Activated T-cell treated with anti-CD3 and anti-CD28 coated beads, Interleukin-2, amount 50 U/mL, for 1 hour (primary cell): ENCODE results near the gene UGT1A10.

Experiments
- DNase-seq: peaks from one replicate; pipeline ENCODE4 v3.0.0-alpha.2; 2020

UGT1A10 gene

GRCh38 chr2:233656443-233656842, 20.2 kb downstream of the UGT1A10 start:
- DNase-seq, result no peak

GRCh38 chr2:233658610-233659009, 22.4 kb downstream of the UGT1A10 start:
- DNase-seq, result no peak

- DNase-seq, result no peak
Measured at GRCh38 chr2:233663911-233664310, 27.7 kb downstream of the UGT1A10 start.

GRCh38 chr2:233668605-233669260, 32.5 kb downstream of the UGT1A10 start:
- no peak for DNase-seq

GRCh38 chr2:233671290-233672161, 35.3 kb downstream of the UGT1A10 start, which contains the start of gene UGT1A9:
TSS of gene UGT1A9 (plus strand) at chr2:233671898. CDS start at chr2:233671935, 37 bp downstream.
- no peak for DNase-seq

GRCh38 chr2:233672886-233673285, 36.6 kb downstream of the UGT1A10 start:
- DNase-seq, result no peak

- DNase-seq, result no peak
Measured at GRCh38 chr2:233673896-233674295, 37.6 kb downstream of the UGT1A10 start.

- DNase-seq, result no peak
Measured at GRCh38 chr2:233674314-233674713, 38.1 kb downstream of the UGT1A10 start.

- DNase-seq, result no peak
Measured at GRCh38 chr2:233674995-233675394, 38.7 kb downstream of the UGT1A10 start.

GRCh38 chr2:233676046-233676445, 39.8 kb downstream of the UGT1A10 start:
- no peak for DNase-seq

- no peak for DNase-seq
Measured at GRCh38 chr2:233679196-233679595, 42.9 kb downstream of the UGT1A10 start.

- no peak for DNase-seq
Measured at GRCh38 chr2:233680361-233681045, 44.3 kb downstream of the UGT1A10 start.

- no peak for DNase-seq
Measured at GRCh38 chr2:233681521-233682099, 45.4 kb downstream of the UGT1A10 start, which contains the start of gene UGT1A7. TSS of gene UGT1A7 (plus strand) at chr2:233681901. CDS start at chr2:233681938, 37 bp downstream.

GRCh38 chr2:233684640-233685039, 48.4 kb downstream of the UGT1A10 start:
- DNase-seq, result no peak

GRCh38 chr2:233686928-233687327, 50.7 kb downstream of the UGT1A10 start:
- no peak for DNase-seq

GRCh38 chr2:233688341-233688740, 52.1 kb downstream of the UGT1A10 start:
- DNase-seq, result no peak

- no peak for DNase-seq
Measured at GRCh38 chr2:233689031-233689430, 52.8 kb downstream of the UGT1A10 start.

GRCh38 chr2:233689501-233689900, 53.3 kb downstream of the UGT1A10 start:
- no peak for DNase-seq

GRCh38 chr2:233690444-233690843, 54.2 kb downstream of the UGT1A10 start:
- no peak for DNase-seq

GRCh38 chr2:233691443-233692433, 55.5 kb downstream of the UGT1A10 start:
- DNase-seq, result no peak

GRCh38 chr2:233692648-233693047, 56.4 kb downstream of the UGT1A10 start, which contains the start of gene UGT1A6:
TSS of gene UGT1A6 (plus strand) at chr2:233692890. CDS start at chr2:233693005, 115 bp downstream.
- DNase-seq, result no peak

GRCh38 chr2:233693963-233694362, 57.7 kb downstream of the UGT1A10 start:
- no peak for DNase-seq
